GM20431 (cell line): ENCODE data around the gene L3MBTL3.
"Not testable (repeated sequence)": the region's sequence is repeated elsewhere in the genome, so short reads cannot be mapped to it uniquely, and the experiment has no call there.

ENCODE experiments used
- in situ Hi-C: fragments of 300-500 bp; cut with MseI, MboI; formaldehyde crosslinking; loops from one replicate; pipeline ENCODE4 v1.15.0; 2020; ENCODE audit warnings: low sequenced_read_pairs; ENCODE audit not compliant: unreplicated experiment

Gene L3MBTL3

GRCh38 chr6:130129762-130130246, 111.4 kb downstream of the L3MBTL3 start:
- in situ Hi-C loops: no loop called here

DNA sequence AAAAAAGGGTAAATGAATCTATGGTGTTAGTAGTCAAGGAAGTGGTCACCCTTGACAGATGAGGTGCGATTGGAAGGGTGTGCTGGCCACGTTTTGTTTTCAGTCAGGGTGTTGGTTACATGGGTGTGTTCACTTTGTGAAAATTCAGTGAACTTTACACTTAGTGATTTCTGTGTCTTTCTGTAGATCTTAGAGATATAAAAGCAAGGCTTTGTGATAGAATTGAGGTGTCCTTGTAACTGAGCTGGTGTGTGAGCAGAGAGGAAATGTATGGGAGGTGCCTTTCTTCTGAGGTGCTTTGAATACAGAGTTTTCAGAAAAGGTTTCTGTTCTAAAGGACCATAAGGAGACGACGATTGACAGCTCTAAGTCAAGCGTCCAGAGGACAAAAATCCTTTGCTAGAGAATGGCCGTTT, 113.9 kb downstream of the L3MBTL3 start:
- in situ Hi-C loops: no loop called here

GRCh38 chr6:130134582-130134981, 116.2 kb downstream of the L3MBTL3 start:
- in situ Hi-C loops: no loop called here

GRCh38 chr6:130136798-130137197, 118.4 kb downstream of the L3MBTL3 start:
- in situ Hi-C loops: no loop called here

GRCh38 chr6:130138116-130138908, 119.9 kb downstream of the L3MBTL3 start:
- in situ Hi-C loops: no loop called here

DNA sequence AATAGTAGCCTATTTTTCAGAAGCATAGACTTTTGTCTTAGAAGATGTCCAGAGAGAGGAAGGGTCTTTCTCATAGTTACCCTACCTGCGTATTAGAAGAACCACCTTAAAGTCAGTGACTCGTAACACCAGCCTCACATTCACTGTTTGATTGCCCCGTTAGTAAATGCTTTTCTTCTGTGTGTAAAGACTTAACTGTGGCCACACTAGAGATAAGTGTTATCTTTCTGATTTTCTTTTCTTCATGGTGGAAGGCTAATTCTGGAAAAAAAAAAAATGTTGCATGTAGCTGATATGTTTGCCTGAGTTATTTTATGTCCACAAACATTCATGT, 120.5 kb downstream of the L3MBTL3 start:
- in situ Hi-C loops: no loop called here

GRCh38 chr6:130140084-130140483, 121.7 kb downstream of the L3MBTL3 start:
- in situ Hi-C loops: no loop called here

DNA sequence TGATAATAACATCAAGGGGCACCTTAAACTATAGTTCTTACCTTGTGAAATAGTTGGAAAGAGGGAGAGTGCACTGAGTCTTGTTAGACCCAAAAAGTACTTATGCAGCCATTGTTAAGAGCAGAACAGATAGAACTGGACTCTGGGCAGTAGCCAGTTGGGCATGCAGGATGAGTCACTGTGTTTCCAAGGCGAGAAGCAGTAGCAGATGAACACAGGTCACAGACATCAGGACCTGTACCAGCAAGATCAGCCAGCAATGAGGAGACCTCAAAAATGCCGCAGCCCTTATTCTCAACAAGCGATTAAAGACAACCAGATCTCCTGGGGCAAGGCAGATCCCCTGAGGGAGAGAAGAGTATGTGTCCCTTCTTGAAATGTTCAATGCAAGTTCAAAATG, 125.3 kb downstream of the L3MBTL3 start:
- in situ Hi-C loops: no loop called here

DNA sequence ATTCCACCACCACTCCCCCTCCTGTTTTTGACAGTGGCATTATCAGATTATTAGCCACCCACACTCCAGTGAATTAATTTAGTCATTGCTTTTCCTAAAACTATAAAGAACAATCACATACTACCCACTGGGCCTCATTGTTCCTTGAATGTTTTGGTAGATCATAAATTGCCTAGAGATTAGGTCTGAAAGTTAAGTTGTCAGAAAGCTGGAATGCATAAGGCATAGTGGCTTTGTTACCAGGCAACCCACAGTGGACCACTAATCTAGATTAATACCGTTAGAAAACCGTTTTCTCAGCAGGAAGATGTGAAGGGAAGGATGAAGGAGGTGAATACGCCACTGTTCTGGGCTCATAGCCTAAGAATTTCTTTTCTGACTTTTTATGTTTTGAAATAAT, 128.7 kb downstream of the L3MBTL3 start:
- in situ Hi-C loops: no loop called here

- in situ Hi-C loops: no loop called here
Measured at GRCh38 chr6:130148181-130148580, 129.8 kb downstream of the L3MBTL3 start.

DNA sequence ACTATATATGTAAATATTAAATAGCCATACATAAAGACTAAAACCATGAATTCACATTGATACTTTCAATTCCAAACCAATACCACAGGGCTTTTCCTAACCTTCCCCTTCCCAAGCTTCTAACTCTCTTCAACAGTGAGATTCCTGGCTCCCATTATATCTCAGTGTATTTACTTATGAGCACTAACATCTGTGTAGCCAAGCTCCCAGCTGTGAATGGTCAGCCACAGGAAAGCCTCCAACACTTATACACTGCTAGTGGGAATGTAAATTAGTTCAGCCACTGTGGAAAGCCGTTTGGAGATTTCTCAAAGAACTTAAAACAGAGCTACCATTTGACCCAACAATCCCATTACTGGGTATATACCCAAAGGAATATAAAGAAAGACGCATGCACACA, 130.6 kb downstream of the L3MBTL3 start:
- in situ Hi-C loops: not testable (repeated sequence)

DNA sequence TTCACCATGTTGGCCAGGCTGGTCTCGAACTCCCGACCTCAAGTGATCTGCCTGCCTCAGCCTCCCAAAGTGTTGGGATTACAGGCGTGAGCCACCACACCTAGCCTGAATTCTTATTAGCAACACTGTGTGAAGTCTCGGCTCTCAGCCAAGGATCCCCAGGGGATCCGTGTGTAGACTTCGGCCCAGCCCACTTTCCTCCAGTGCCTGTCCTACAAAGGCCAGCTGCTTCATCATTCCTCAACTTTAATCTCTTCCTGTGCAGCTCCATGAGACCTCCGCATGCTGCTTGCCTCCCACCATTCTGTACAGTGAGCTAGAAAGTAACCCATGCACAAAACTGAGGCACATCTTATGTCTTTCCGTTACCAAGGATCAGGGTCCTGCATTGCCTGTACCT, 132.5 kb downstream of the L3MBTL3 start:
- in situ Hi-C loops: no loop called here

GRCh38 chr6:130152908-130153510, 134.6 kb downstream of the L3MBTL3 start:
- in situ Hi-C loops: no loop called here

DNA sequence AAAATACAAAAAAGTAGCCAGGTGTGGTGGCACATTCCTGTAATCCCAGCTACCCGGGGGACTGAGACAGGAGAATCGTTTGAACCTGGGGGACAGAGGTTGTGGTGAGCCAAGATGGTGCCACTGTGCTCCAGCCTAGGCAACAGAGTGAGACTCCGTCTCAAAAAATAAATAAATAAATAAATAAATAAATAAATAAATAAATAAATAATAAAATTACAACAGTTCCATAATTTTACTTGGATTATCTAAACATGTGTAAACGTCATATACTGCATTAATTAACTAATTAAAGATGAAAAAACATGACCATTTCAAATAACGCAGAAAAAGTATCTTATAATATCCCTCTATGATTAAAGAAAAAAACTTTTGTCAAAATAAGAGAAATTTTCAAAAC, 138.5 kb downstream of the L3MBTL3 start:
- in situ Hi-C loops: no loop called here

- in situ Hi-C loops: no loop called here
Measured at GRCh38 chr6:130158056-130158455, 139.7 kb downstream of the L3MBTL3 start.

GRCh38 chr6:130158548-130158947, 140.2 kb downstream of the L3MBTL3 start:
- in situ Hi-C loops: no loop called here

GRCh38 chr6:130159956-130160355, 141.6 kb downstream of the L3MBTL3 start:
- in situ Hi-C loops: no loop called here

DNA sequence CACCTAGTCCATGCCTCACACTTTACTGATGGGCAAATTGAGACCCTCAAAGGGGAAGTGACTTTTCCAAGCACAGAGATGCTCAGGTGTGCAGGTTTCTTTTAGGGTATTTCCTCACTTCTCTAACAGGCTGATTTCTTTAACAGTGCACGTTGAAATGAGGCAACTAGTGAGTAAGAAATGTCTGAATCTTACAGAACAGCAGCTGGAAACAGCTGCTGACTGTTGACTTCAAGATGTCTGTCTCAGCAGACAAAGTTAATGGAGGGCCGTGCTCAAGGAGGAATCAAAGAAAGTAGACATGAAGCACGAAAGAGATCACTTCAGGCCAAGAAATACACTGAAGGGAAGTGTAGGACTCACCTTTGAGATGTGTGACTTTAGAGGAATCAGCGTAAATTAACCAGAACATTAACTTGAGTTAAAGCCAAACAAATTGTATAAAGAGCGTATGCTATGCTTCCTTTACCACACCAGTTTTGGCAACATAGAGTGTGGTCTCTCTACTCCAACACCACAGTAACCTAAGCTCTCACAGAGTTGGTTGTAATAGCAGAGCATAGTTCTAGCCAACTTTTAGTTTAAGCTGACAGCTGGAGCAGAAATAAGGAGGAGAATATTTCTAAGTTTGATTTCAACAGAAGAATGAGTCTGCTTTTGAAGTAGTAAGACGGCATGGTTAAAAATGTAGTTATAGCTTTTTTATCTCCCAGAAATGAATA, 143.5 kb downstream of the L3MBTL3 start:
- in situ Hi-C loops: no loop called here

- in situ Hi-C loops: no loop called here
Measured at GRCh38 chr6:130162421-130162820, 144.0 kb downstream of the L3MBTL3 start.

DNA sequence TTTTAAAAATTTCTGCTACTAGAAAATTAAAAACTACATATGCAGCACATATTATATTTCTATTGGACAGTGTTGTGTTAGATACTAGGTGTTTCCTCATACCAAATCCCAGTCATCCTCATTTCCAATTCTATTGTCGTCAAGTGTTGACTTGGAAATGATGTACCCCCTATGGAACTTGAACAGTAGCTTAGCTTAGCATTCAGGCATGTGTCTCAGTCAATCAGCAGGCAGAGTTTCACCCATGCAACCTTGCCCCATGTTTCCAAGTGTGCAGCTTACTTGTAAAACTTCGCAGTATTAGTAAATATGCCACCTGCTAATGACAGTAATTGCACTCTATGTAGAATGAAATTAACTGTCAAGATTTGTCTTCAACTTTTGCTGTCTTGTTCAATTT, 144.9 kb downstream of the L3MBTL3 start:
- in situ Hi-C loops: no loop called here

DNA sequence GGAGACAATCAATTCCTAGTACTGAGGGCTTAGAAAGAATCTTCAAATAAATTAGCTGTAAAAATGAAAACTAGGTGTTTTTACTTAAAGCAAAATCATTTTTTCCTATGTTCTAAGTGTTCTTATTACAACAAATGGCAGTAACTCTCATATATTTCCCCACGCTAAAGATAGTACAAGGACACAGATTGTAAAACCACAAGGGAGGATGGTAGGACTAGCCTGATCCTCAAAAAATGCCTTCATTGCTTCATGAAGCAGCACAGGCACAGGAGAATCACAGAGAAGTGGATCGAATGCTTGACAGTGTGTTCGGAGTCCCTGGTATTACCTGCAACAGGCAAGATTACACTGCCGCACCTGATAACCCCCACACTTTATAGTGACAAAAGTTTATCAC, 145.9 kb downstream of the L3MBTL3 start:
- in situ Hi-C loops: no loop called here
